ENCODE measurements around the gene SGCD.

Gene SGCD

GRCh38 chr5:156379206-156379605, 52.2 kb downstream of the SGCD start:
- Histone ChIP-seq H3K36me3 (ENCODE audit: control insufficient read depth, insufficient read depth, low read length) (no peaks in the 10 kb centered on the region), H3K79me2 (peaks cover 3% of the 10 kb centered on the region)
- no peak for TF ChIP-seq CTCF (IDR thresholded peaks at IDR 0.05)

GRCh38 chr5:156380848-156381247, 53.9 kb downstream of the SGCD start:
- no peaks in the 10 kb centered on the region for H3K4me1 ChIP-seq

More at GRCh38 chr5:156379206-156379605, 52.2 kb downstream of the SGCD start:
- H3K27ac ChIP-seq = no peak overlapping the region
- H3K9ac ChIP-seq = no peak overlapping the region
- H2AFZ ChIP-seq = no peak overlapping the region
- H3K4me1 ChIP-seq = no peaks in the 10 kb centered on the region
- no peak overlapping the region for H3K4me3 ChIP-seq (ENCODE audit: low read depth, low read length)
- no peak overlapping the region for H3K4me2 ChIP-seq (ENCODE audit: low read length)
- no peaks in the 10 kb centered on the region for H3K27me3 ChIP-seq (ENCODE audit: control insufficient read depth, insufficient read depth, low read length)
- H3K9me3 ChIP-seq (ENCODE audit: control insufficient read depth, low read length) = no peaks in the 10 kb centered on the region

GRCh38 chr5:156383510-156384265, 56.7 kb downstream of the SGCD start:
- Histone ChIP-seq H3K4me2 (ENCODE audit: low read length) (no peak overlapping the region), H3K79me2 (peaks cover 3% of the 10 kb centered on the region), H3K27ac (no peak overlapping the region), H3K9me3 (ENCODE audit: control insufficient read depth, low read length) (no peaks in the 10 kb centered on the region), H3K36me3 (ENCODE audit: control insufficient read depth, insufficient read depth, low read length) (no peaks in the 10 kb centered on the region), H3K4me3 (ENCODE audit: low read depth, low read length) (no peak overlapping the region), H2AFZ (no peak overlapping the region), H3K9ac (no peak overlapping the region), H3K27me3 (ENCODE audit: control insufficient read depth, insufficient read depth, low read length) (no peaks in the 10 kb centered on the region), H3K4me1 (no peaks in the 10 kb centered on the region)
- TF ChIP-seq CTCF (IDR thresholded peaks at IDR 0.05) = no peak

More at GRCh38 chr5:156380848-156381247, 53.9 kb downstream of the SGCD start:
- H3K27ac ChIP-seq = no peak overlapping the region
- H3K9ac ChIP-seq = no peak overlapping the region
- H3K27me3 ChIP-seq (ENCODE audit: control insufficient read depth, insufficient read depth, low read length) = no peaks in the 10 kb centered on the region
- no peaks in the 10 kb centered on the region for H3K9me3 ChIP-seq (ENCODE audit: control insufficient read depth, low read length)
- H3K36me3 ChIP-seq (ENCODE audit: control insufficient read depth, insufficient read depth, low read length) = no peaks in the 10 kb centered on the region
- peaks cover 3% of the 10 kb centered on the region for H3K79me2 ChIP-seq
- H2AFZ ChIP-seq = no peak overlapping the region
- no peak for TF ChIP-seq CTCF (IDR thresholded peaks at IDR 0.05)
- no peak overlapping the region for H3K4me3 ChIP-seq (ENCODE audit: low read depth, low read length)
- no peak overlapping the region for H3K4me2 ChIP-seq (ENCODE audit: low read length)

- Histone ChIP-seq H3K9ac (no peak overlapping the region), H3K36me3 (ENCODE audit: control insufficient read depth, insufficient read depth, low read length) (no peaks in the 10 kb centered on the region), H3K4me3 (ENCODE audit: low read depth, low read length) (no peak overlapping the region), H3K4me1 (no peaks in the 10 kb centered on the region), H2AFZ (no peak overlapping the region), H3K27me3 (ENCODE audit: control insufficient read depth, insufficient read depth, low read length) (no peaks in the 10 kb centered on the region), H3K27ac (no peak overlapping the region), H3K79me2 (peaks cover 6% of the 10 kb centered on the region), H3K9me3 (ENCODE audit: control insufficient read depth, low read length) (no peaks in the 10 kb centered on the region), H3K4me2 (ENCODE audit: low read length) (no peak overlapping the region)
- no peak for TF ChIP-seq CTCF (IDR thresholded peaks at IDR 0.05)
These were observed 58.5 kb downstream of the SGCD start for GRCh38 chr5:156385416-156385815.

GRCh38 chr5:156386976-156387375, 60.0 kb downstream of the SGCD start:
- H3K9me3 ChIP-seq (ENCODE audit: control insufficient read depth, low read length) = no peaks in the 10 kb centered on the region
- no peak overlapping the region for H3K27ac ChIP-seq
- no peak overlapping the region for H3K4me3 ChIP-seq (ENCODE audit: low read depth, low read length)
- no peak for TF ChIP-seq CTCF (IDR thresholded peaks at IDR 0.05)
- peaks cover 6% of the 10 kb centered on the region for H3K79me2 ChIP-seq
- no peaks in the 10 kb centered on the region for H3K4me1 ChIP-seq
- no peak overlapping the region for H3K9ac ChIP-seq
- no peak overlapping the region for H3K4me2 ChIP-seq (ENCODE audit: low read length)
- no peaks in the 10 kb centered on the region for H3K27me3 ChIP-seq (ENCODE audit: control insufficient read depth, insufficient read depth, low read length)
- no peaks in the 10 kb centered on the region for H3K36me3 ChIP-seq (ENCODE audit: control insufficient read depth, insufficient read depth, low read length)
- no peak overlapping the region for H2AFZ ChIP-seq
